H1 (cell line): ENCODE results near the gene INHBB. TPM values are rescaled to one million over a fixed set of nuclear protein-coding genes. Genes with fewer than 3 reads are reported as not detected.

ENCODE experiments used
- GABPA ChIP-seq: IDR thresholded peaks from 2 replicates; pipeline ENCODE4 v1.6.1; 2011; ENCODE audit warnings: mild to moderate bottlenecking, low read length, moderate library complexity, borderline replicate concordance; ENCODE audit not compliant: insufficient read depth
- polyA plus RNA-seq, 7 experiments: library from polyadenylated mRNA; depleted of rRNA in 3 of 7; stranded (reverse) in 5 of 7; unstranded in 2 of 7; fragments of >200 nt in 5 of 7; fragments of 200-250 nt in 2 of 7; gene quantifications; 1 replicate in 5 of 7; 2 replicates in 1 of 7; 4 replicates in 1 of 7; pipeline versions ENCODE4 v1.2.1 to v1.2.3, GENCODE V29; 2011 to 2013; ENCODE audit warnings: missing spikeins in 2 of 7, mixed read lengths in 2 of 7
- total RNA-seq: library from RNA; stranded (reverse); fragmentation: NEBNext Ultra II Directional; extraction: Animal tissue kit (Norgen Biotek cat#: 25700); gene quantifications from 2 replicates; pipeline ENCODE4 v1.2.1, GENCODE V29; 2021
- TF ChIP-seq, protein P1 (sequence below), 3 experiments: IDR thresholded peaks; 1 replicate in 2 of 3; 2 replicates in 1 of 3; pipeline versions ENCODE4 v1.5.1 to v1.6.1; 2011; ENCODE audit warnings: low read length in 3 of 3, mild to moderate bottlenecking in 3 of 3, inconsistent platforms in 2 of 3, low read depth in 1 of 3, moderate library complexity in 1 of 3; ENCODE audit not compliant: insufficient read depth in 1 of 3; ENCODE audit errors: control extremely low read depth in 1 of 3

INHBB gene
- total and polyA plus RNA-seq, 2 of the 8 experiments (the other 6 are each of a cell fraction or from before 2014, with no cell fraction given): 0.30 to 0.32 TPM

DNA sequence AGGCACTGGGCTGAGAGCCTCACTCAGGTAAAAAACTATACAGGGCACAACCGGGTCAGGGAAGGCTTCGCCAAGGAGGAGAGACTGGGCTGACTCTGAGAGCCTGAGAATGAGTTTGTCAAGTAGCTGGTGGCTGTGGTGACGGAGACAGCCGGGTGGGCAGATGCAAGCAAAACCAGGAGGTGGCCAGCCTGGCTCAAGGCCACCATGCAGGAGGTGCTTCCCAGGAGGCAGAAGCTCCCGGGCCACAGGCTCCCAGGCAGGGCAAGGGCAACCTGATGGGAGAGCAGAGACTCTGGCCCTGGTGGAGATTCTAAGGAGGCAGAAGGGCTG lies 2.9 kb upstream of the INHBB start (continued):
- TF ChIP-seq, protein P1, sequence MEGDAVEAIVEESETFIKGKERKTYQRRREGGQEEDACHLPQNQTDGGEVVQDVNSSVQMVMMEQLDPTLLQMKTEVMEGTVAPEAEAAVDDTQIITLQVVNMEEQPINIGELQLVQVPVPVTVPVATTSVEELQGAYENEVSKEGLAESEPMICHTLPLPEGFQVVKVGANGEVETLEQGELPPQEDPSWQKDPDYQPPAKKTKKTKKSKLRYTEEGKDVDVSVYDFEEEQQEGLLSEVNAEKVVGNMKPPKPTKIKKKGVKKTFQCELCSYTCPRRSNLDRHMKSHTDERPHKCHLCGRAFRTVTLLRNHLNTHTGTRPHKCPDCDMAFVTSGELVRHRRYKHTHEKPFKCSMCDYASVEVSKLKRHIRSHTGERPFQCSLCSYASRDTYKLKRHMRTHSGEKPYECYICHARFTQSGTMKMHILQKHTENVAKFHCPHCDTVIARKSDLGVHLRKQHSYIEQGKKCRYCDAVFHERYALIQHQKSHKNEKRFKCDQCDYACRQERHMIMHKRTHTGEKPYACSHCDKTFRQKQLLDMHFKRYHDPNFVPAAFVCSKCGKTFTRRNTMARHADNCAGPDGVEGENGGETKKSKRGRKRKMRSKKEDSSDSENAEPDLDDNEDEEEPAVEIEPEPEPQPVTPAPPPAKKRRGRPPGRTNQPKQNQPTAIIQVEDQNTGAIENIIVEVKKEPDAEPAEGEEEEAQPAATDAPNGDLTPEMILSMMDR (IDR thresholded peaks at IDR 0.05; ENCODE audit: control extremely low read depth in 1 of 3, insufficient read depth in 1 of 3, low read depth in 1 of 3, low read length in 3 of 3): no peak
- no peak for TF ChIP-seq GABPA
